Endodermal cell (in vitro differentiated cells): ENCODE data around the gene DLG2. TPM values are rescaled to one million over a fixed set of nuclear protein-coding genes. Genes with fewer than 3 reads are reported as not detected.

Experiments used
- DNase-seq: peaks from one replicate; pipeline ENCODE4 v3.0.0-alpha.2; 2017
- H3K27ac ChIP-seq: 2 replicates; pipeline ENCODE4 v1.5.1; 2013; ENCODE audit warnings: mild to moderate bottlenecking, low read depth, low read length, moderate library complexity
- H3K27me3 ChIP-seq: 2 replicates; pipeline ENCODE4 v1.6.1; 2013; ENCODE audit warnings: mild to moderate bottlenecking, low read length, moderate library complexity; ENCODE audit not compliant: insufficient read depth, control insufficient read depth, poor library complexity, severe bottlenecking
- H3K36me3 ChIP-seq: 2 replicates; pipeline ENCODE4 v1.7.0; 2013; ENCODE audit warnings: mild to moderate bottlenecking, low read length, moderate library complexity; ENCODE audit not compliant: control insufficient read depth, insufficient read depth
- H3K4me1 ChIP-seq: one replicate; pipeline ENCODE4 v1.7.0; 2013; ENCODE audit warnings: low read length; ENCODE audit not compliant: control insufficient read depth, insufficient read depth
- H3K4me3 ChIP-seq: 2 replicates; pipeline ENCODE4 v1.5.1; 2013; ENCODE audit warnings: mild to moderate bottlenecking, low read length, moderate library complexity
- H3K9ac ChIP-seq: 2 replicates; pipeline ENCODE4 v1.6.1; 2013; ENCODE audit warnings: mild to moderate bottlenecking, low read length, moderate library complexity; ENCODE audit not compliant: poor library complexity, severe bottlenecking; ENCODE audit errors: extremely low read depth
- H3K9me3 ChIP-seq: 2 replicates; pipeline ENCODE4 v1.6.1; 2013; ENCODE audit warnings: mild to moderate bottlenecking, low read length, moderate library complexity; ENCODE audit not compliant: control insufficient read depth
- H3K27ac Mint-ChIP-seq: 2 replicates; pipeline ENCODE4 v1.8.0; 2020; ENCODE audit warnings: mixed read lengths
- H3K27me3 Mint-ChIP-seq: 2 replicates; pipeline ENCODE4 v1.8.0; 2021; ENCODE audit warnings: mild to moderate bottlenecking, mixed read lengths; ENCODE audit not compliant: insufficient read depth
- H3K36me3 Mint-ChIP-seq: 2 replicates; pipeline ENCODE4 v1.8.0; 2020; ENCODE audit warnings: low read depth, mixed read lengths
- H3K4me1 Mint-ChIP-seq: 2 replicates; pipeline ENCODE4 v1.8.0; 2020; ENCODE audit warnings: mixed read lengths
- H3K4me3 Mint-ChIP-seq: 2 replicates; pipeline ENCODE4 v1.8.0; 2020; ENCODE audit warnings: mild to moderate bottlenecking, moderate library complexity, mixed read lengths
- H3K9me3 Mint-ChIP-seq: 2 replicates; pipeline ENCODE4 v1.8.0; 2020; ENCODE audit warnings: mild to moderate bottlenecking, mixed read lengths
- CTCF ChIP-seq: fragments of 200-600 bp; sonication (generic); conservative IDR thresholded peaks from 2 replicates; pipeline ENCODE4 v1.5.0; 2021; ENCODE audit warnings: antibody characterized with exemption, mild to moderate bottlenecking
- WGBS, 2 experiments: methylation state at CpG; one replicate each; pipeline versions ENCODE4 v1.1.5 to v1.1.7; 2013; ENCODE audit warnings: missing lambda C conversion rate in 2 of 2, mixed read lengths in 1 of 2; ENCODE audit not compliant: insufficient coverage in 1 of 2, insufficient read length in 1 of 2; 5-methylcytosine and 5-hydroxymethylcytosine counted together
- total RNA-seq, 2 donors: library from RNA; stranded (reverse); fragmentation: NEBNext Ultra II Directional in 1 of 2; extraction: Animal tissue kit (Norgen Biotek cat#: 25700) in 1 of 2; gene quantifications; 2 replicates in 1 of 2; 3 replicates in 1 of 2; pipeline ENCODE4 v1.2.1, GENCODE V29; 2021

Gene DLG2
- total RNA-seq, 2 donors from 2014 or later, result 9.6 to 10.6 TPM

DNA sequence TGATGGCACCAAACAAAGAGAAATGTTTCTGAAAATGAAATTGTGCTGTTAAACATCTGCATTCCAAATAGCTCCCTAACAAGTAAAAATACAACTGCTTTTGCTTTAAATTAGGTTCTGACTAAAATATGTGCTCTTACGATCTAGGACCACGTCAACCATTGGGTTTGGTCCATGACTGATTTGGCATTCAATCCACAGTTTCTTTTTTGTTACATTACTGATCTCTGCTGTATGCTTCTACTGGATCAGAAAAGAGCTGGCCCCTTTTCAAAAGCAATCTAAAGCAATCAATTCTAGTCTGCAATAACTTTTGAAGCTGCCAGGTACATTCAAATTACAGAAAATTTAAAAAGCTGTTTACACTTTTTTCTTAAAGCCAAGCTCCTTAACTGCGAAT lies 1293.9 kb downstream of the DLG2 start:
- no peaks in the 10 kb centered on the region for H3K27me3 ChIP-seq
- WGBS, 2 experiments, result 92 to 100% methylated on average over 2 to 3 of the region's 3 CpGs
- no peaks in the 10 kb centered on the region for H3K36me3 ChIP-seq

DNA sequence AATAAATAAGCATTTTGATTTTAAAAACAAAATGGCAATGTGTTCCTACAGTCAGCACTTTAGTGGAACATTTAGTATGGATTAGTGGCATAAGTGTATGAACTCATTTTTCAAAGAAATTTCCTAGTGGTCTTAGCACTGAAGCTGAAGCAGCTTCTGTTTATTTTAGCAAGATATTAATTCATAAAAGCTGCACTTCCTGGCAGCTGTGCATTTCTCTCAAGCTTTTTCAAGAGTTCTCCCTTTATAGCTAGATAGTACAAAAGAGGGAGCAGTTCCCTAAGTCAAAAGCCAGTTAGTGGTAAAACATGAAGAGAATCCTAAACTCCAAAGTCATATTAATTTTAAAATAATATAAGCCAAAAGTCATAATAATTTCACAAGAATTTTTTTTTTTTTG lies 1304.9 kb downstream of the DLG2 start:
- TF ChIP-seq CTCF, result no peak

More for the DNA sequence above, 1293.9 kb downstream of the DLG2 start:
- TF ChIP-seq CTCF, result no peak
- H3K27ac Mint-ChIP-seq, result no peak overlapping the region
- Histone ChIP-seq H3K4me3 (no peak overlapping the region), H3K9ac (no peak overlapping the region), H3K4me1 (no peaks in the 10 kb centered on the region), H3K9me3 (no peaks in the 10 kb centered on the region), H3K27ac (no peak overlapping the region)
- H3K9me3 Mint-ChIP-seq, result no peaks in the 10 kb centered on the region
- no peaks in the 10 kb centered on the region for H3K4me1 Mint-ChIP-seq
- no peak for DNase-seq
- no peaks in the 10 kb centered on the region for H3K36me3 Mint-ChIP-seq
- no peak overlapping the region for H3K4me3 Mint-ChIP-seq
- no peaks in the 10 kb centered on the region for H3K27me3 Mint-ChIP-seq

GRCh38 chr11:84319863-84320262 lies 1307.3 kb downstream of the DLG2 start:
- Histone ChIP-seq H3K36me3 (no peaks in the 10 kb centered on the region), H3K27ac (no peak overlapping the region), H3K4me1 (no peaks in the 10 kb centered on the region), H3K9me3 (no peaks in the 10 kb centered on the region), H3K27me3 (no peaks in the 10 kb centered on the region), H3K4me3 (no peak overlapping the region), H3K9ac (no peak overlapping the region)
- no peak for DNase-seq
- Mint-ChIP-seq H3K4me1 (peaks cover 4% of the 10 kb centered on the region), H3K27me3 (no peaks in the 10 kb centered on the region), H3K4me3 (no peak overlapping the region), H3K27ac (no peak overlapping the region), H3K36me3 (no peaks in the 10 kb centered on the region), H3K9me3 (no peaks in the 10 kb centered on the region)
- WGBS, 2 experiments, result 86 to 100% methylated on average over 1 of the region's 2 CpGs
- TF ChIP-seq CTCF, result no peak

More for the DNA sequence above, 1304.9 kb downstream of the DLG2 start:
- Mint-ChIP-seq H3K4me1 (peaks cover under 1% of the 10 kb centered on the region), H3K27ac (no peak overlapping the region), H3K9me3 (no peaks in the 10 kb centered on the region), H3K36me3 (no peaks in the 10 kb centered on the region), H3K4me3 (no peak overlapping the region), H3K27me3 (no peaks in the 10 kb centered on the region)
- DNase-seq, result no peak
- Histone ChIP-seq H3K27me3 (no peaks in the 10 kb centered on the region), H3K9ac (no peak overlapping the region), H3K4me3 (no peak overlapping the region), H3K36me3 (no peaks in the 10 kb centered on the region), H3K4me1 (no peaks in the 10 kb centered on the region), H3K27ac (no peak overlapping the region), H3K9me3 (no peaks in the 10 kb centered on the region)
